Stimulated activated CD4-positive, alpha-beta T cell treated with anti-CD3 and anti-CD28 coated beads, Interleukin-2, amount 100 ng/mL, for 48 hours (primary cell): Measurements from ENCODE around the gene ST3GAL2.
"Not testable (repeated sequence)": the region's sequence is repeated elsewhere in the genome, so short reads cannot be mapped to it uniquely, and the experiment has no call there.

Experiments
- DNase-seq, 2 donors: peaks; one replicate each; pipeline ENCODE4 v3.0.0-alpha.2; 2020

ST3GAL2 gene

GRCh38 chr16:70381604-70382342 is 57.1 kb downstream of the ST3GAL2 start:
- no peak for DNase-seq

DNA sequence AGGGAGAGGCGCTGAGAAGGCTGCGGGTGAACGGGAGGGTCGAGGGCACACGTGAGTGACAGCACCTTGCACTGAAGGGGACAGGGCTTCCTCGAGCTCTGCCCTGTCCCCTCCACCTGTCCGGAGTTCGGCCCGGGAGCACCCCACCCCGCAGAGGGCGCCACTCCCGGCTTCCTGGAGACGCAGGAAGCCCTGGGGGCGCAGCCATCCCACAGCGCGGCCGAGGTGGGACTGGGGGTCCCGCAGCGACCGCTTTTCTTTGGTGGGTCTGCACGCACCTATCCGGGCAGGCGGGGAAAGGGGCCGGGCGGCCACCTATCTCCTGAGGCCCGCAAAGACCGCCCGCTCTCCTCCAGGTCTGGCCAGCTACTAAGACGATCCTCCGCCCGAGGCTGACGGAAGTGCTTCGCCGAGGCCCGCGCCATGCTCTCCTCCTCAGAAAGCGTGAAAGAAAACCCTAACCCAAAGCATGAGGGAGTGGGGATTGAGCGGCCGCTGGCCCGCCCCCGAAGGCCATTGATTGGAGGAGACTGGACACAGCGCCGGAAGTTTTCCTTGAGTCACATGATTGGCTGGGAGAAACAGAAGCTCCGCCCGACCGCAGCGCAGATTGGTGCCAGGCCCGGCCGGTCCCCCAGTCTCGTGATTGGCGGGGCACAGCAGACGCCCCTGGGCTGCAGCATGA is 57.8 kb downstream of the ST3GAL2 start:
- peak; percentile 90 to 91 for DNase-seq

GRCh38 chr16:70380248-70380918 is 58.5 kb downstream of the ST3GAL2 start:
- peak; percentile 70 to 74 for DNase-seq

GRCh38 chr16:70378869-70379493 is 59.9 kb downstream of the ST3GAL2 start:
- DNase-seq, result no peak

DNA sequence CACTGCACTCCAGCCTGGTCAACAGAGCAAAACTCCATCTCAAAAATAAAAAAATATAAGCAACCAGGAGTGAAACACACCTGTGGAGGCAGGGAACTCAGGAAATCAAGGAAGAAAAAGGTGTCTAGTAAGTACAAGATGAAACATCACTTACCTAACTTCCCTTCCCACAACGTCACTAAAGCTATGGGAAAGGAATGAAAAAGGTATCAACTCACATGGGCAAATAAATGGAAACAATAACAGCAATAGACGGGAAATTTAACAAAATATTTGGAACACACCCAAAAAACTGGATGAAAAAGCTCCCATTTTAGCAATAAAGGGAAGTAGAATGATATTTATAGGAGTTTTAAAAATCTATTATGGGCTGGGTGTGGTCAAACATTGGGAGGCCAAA is 61.1 kb downstream of the ST3GAL2 start:
- no peak for DNase-seq

DNA sequence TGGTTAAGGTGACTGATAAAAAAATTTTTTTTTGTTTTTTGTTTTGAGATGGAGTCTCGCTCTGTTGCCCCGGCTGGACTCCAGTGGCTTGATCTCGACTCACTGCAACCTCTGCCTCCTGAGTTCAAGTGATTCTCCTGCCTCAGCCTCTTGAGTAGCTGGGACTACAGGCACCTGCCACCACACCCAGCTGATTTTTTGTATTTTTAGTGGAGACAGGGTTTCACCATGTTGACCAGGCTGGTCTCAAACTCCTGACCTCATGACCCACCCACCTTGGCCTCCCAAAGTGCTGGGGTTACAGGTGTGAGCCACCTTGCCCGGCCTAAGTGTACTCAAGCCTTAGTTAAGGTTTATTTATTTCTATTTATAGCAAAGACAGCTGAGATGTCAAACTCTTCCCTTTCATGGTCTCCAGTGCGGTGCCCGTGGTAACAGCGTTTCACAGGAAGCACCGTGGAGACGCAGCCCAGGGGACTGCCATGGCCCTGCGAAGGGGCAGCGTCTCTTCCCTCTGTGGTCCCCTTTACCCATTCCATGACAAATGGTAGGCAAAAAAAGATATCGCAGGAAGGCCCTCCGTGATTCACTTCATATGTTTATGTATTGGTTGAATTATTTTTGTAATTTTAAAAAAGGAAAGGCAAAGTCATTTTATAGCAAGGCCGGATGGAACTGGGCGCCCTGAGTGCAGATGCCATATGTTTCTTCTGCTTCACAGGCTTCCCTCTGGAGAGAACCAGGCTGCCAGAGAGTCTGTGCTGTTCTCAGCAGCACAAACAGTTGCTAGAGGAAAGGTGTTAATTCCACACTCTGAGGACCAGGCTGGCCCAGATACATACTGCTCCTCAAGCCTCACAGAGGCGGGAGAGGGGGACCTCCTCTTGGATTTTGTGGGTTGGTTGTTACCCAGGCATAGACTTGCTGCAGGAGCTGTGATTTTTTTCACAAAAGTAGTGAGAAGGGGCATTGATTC is 63.0 kb downstream of the ST3GAL2 start:
- DNase-seq, result no peak

GRCh38 chr16:70374213-70374612 is 64.7 kb downstream of the ST3GAL2 start:
- no peak for DNase-seq

DNA sequence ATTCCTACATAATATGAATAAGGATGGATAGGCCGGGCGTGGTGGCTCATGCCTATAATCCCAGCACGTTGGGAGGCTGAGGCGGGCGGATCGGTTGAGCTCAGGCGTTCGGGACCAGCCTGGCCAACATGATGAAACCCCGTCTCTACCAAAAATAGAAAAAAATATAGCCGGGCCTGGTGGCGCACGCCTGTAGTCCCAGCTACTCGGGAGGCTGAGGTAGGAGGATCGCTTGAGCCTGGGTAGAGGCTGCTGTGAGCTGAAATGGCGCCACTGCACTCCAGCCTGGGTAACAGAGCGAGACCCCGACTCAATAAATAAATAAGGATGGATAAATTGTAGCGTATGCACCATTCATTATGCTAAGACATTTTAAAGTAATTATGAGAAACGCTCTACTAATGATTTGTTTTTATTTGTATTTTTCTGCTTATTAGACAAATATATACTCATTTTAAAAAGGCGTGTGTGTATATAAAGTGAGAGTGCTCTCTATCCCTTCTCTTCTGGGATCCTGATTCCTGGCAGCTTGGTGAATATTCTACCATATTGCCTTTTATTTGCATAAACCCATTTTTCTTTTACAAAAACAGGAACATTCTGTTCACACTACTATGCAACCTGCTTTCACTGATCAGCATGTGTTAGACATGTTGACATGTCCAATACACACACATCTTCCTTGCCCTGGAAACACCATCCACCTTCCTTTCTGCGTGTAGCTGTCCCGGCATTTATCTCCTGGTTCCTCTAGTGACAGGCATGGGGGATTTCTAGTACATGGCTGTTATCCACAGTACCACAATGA is 65.8 kb downstream of the ST3GAL2 start:
- DNase-seq, result no peak

DNA sequence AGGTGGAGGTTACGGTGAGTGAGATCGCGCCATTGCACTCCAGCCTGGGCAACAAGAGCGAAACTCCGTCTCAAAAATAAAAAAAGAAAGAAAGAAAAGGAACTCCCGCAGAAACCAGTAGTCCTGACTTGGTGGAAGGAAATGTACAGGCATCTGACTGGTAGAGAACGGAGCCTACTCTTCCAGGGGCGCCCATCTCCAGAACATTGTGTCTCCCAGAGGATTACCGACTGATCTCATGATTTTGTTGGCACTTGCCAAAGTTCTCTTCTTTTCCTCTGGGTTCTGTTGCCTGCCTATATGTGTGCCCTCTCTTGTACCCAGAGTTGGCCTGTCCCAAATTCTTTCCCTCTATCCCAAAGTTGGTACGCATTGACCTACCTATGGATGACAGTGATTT is 68.0 kb downstream of the ST3GAL2 start:
- no peak for DNase-seq

DNA sequence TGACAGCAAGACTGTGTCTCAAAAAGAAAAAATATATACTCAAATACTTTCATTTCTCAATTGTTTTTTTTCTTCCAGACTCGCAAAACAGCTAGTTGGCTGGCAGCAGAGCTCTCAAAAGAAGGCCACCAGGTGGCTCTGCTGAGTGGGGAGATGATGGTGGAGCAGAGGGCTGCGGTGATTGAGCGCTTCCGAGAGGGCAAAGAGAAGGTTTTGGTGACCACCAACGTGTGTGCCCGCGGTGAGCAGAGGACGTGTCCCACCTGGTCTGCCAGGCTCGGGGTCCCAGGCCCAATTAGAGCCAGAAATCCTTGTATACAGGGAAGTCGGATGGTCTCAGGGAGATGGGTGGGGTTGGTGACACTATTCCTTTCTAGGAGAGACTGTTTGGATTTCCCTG is 68.8 kb downstream of the ST3GAL2 start:
- DNase-seq, result peak in 1 of 2 donors; percentile 17

GRCh38 chr16:70364399-70364798 is 74.5 kb downstream of the ST3GAL2 start:
- no peak for DNase-seq

DNA sequence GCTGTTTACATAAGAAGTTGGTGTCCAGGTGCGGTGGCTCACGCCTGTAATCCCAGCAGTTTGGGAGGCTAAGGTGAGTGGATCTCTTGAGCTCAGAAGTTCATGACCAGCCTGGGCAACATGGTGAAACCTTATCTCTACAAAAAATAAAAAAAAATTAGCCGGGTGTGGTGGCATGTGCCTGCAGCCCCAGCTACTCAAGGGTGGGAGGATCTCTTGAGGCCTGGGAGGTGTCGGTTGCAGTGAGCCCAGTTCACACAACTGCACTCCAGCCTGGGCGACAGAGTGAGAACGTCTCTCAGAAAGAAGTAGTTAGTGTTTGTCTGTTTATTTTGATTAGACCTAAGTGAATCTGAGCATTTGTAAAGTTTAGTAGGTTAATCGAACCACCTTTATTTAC is 79.3 kb downstream of the ST3GAL2 start:
- no peak for DNase-seq

DNA sequence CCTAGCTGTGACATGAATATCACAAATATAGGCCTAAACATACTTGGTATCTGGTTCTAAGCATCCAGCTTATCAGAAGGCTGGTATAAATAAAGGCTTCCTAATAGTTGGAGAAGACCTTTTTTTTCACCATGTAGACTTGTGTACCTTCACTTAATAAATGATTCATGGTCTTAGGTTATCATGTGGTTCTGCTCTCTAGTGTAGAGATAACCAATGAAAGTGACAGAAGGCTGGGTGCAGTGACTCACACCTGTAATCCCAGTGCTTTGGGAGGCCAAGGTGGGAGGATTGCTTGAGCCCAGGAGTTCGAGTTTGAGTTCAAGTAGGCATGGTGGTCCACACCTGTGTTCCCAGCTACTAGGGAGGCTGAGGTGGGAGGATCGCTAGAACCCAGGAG is 89.1 kb downstream of the ST3GAL2 start:
- DNase-seq, result no peak

- no peak for DNase-seq
Observed at GRCh38 chr16:70348991-70349390, 89.9 kb downstream of the ST3GAL2 start.

GRCh38 chr16:70345840-70346239 is 93.1 kb downstream of the ST3GAL2 start:
- no peak for DNase-seq

GRCh38 chr16:70342016-70342415 is 96.9 kb downstream of the ST3GAL2 start:
- no peak for DNase-seq

GRCh38 chr16:70341600-70341999 is 97.3 kb downstream of the ST3GAL2 start:
- DNase-seq, result no peak

- no peak for DNase-seq
Observed at GRCh38 chr16:70337814-70338213, 101.1 kb downstream of the ST3GAL2 start.

DNA sequence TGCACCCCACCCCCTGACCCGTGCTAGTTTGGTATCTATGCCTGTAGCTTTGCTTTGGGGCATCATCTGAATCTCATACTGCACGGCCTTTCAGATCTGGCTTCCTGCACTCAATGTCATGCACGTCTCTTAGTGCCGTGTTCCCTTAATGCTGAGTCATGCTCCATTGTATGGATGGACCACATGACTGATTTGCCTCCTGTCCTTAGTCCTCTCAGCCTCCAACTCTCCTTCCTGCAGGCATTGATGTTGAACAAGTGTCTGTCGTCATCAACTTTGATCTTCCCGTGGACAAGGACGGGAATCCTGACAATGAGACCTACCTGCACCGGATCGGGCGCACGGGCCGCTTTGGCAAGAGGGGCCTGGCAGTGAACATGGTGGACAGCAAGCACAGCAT is 106.2 kb downstream of the ST3GAL2 start:
- not testable (repeated sequence) for DNase-seq

DNA sequence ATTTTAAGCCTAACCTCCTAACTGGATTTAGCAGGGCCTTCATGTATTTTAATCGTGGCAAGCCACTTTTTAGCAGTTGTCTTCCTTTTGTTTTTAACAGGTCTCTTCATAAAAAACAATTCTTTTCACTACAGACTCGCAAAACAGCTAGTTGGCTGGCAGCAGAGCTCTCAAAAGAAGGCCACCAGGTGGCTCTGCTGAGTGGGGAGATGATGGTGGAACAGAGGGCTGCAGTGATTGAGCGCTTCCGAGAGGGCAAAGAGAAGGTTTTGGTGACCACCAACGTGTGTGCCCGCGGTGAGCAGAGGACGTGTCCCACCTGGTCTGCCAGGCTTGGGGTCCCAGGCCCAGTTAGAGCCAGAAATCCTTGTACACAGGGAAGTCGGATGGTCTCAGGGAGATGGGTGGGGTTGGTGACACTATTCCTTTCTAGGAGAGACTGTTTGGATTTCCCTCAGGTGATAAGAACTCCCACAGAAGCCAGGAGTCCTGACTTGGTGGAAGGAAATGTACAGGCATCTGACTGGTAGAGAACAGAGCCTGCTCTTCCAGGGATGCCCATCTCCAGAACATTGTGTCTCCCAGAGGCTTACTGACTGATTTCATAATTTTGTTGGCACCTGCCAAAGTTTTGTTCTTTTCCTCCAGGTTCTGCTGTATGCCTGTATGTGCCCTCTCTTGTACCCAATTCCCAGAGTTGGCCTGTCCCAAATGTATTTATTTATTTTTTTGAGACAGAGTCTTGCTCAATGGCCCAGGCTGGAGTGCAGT is 107.1 kb downstream of the ST3GAL2 start:
- DNase-seq, result no peak

DNA sequence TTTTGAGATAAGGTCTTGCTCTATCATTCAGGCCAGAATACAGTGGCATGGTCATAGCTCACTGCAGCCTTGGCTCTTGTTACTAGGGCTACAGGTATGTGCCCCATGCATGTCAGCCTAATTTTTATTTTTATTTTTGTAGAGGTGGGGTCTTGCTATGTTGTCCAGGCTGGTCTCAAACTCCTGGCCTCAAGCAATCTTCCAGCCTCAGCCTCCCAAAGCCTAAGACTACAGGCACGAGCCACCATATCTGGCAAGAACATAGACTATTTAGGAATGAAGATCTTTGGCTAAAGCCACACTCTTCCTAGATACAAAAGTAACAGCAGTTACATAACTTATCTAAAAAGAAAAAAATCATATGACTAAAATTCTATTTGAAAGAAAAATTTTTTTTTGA is 107.8 kb downstream of the ST3GAL2 start:
- no peak for DNase-seq
